ENCODE data around the gene OR2D3. TPM values are rescaled to one million over a fixed set of nuclear protein-coding genes. Genes with fewer than 3 reads are reported as not detected.
"Not testable (repeated sequence)": the region's sequence is repeated elsewhere in the genome, so short reads cannot be mapped to it uniquely, and the experiment has no call there.

The OR2D3 gene
- not detected for total RNA-seq
- long read RNA-seq, result 0 reads

DNA sequence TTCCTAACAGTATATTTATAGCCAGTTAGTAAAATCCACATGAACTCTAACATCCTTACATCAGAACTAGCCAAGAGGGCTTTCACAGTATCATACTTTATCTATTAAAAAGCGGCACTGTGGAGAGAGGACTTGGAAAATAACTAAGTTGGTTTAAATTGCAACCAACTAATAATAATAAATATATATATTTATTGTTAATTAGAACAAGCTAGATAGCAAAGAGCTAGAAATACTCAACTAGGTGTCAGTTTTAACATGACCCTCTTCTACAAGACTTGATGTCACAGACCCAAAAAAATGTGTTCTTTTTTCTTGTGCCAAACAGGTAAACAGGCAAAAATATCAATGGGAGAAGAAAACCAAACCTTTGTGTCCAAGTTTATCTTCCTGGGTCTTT lies at the start of gene OR2D3:
OR2D3 (plus strand) TSS at position 301 of the 400 bp plus-strand sequence; CDS start at position 301, 0 bp downstream.
- DNase-seq (no peak), ATAC-seq (no peak)
- intact Hi-C loops (cut with DNase I, micrococcal nuclease), result no loop called here

GRCh38 chr11:6871278-6871677 lies 49.5 kb upstream of the OR2D3 start:
- intact Hi-C loops (cut with DNase I, micrococcal nuclease), result no loop called here
- ATAC-seq, result no peak
- DNase-seq, result no peak

DNA sequence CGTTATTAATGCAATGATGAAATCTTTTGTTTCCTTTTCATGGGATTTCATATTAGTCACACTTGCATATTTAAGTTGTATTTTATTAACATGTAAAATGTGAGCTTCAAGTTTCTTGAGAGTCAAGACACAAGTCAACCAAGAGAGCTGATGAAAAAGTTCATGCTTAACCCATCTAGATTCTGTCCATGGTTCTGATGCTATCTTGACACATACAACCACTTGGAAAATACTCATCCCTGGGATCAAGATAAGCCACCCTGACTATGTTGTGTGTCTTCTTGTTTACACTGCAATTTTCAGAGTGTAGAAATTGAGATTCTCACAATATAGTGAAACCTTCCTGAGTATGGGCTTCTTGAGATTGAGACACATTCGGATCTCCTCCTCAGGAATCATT lies 45.0 kb upstream of the OR2D3 start:
- DNase-seq, result no peak
- intact Hi-C loops (cut with DNase I, micrococcal nuclease), result no loop called here
- ATAC-seq, result no peak

DNA sequence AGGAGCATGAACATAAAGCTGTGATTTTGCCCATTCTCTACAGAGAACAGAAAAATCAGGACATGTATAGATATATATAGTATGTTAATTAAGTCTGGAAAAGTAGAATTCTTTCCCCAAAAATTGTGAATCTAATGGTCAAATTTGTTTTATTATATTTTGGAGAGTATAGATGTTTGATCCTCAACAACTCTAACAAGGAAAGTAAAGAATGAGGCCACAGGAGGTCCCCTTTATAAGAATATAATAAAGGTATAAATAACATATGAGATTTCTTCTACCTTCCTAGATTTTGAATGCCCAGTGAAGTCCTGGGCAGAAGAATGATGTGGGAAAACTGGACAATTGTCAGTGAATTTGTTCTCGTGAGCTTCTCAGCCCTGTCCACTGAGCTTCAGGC lies 44.5 kb upstream of the OR2D3 start, which contains the start of gene OR10A4:
OR10A4 (plus strand) TSS at position 301 of the 400 bp plus-strand sequence; CDS start at position 324, 23 bp downstream.
- DNase-seq (no peak), ATAC-seq (no peak)
- intact Hi-C loops (cut with DNase I, micrococcal nuclease), result no loop called here

GRCh38 chr11:6876914-6877313 lies 43.9 kb upstream of the OR2D3 start:
- ATAC-seq, result no peak
- intact Hi-C loops (cut with DNase I, micrococcal nuclease), result no loop called here
- no peak for DNase-seq

DNA sequence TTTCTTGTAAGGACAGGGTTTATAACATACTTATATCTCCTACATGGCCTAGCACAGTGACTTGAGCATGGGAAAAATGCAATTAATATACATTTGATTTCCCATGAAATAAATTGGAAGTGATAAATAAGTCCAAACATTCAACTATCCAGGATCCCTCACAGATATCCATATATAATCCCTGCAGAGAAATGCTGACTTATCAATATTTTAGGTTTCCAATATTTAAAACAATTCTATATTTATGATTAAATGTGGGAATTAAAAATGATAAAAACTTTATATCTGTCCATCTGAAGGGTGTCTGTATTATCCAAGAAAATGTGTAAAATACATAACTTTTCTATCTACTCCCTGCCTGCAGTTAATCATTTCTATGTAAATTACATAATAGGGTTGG lies 38.1 kb upstream of the OR2D3 start:
- ATAC-seq, result no peak
- intact Hi-C loops (cut with DNase I, micrococcal nuclease), result no loop called here

DNA sequence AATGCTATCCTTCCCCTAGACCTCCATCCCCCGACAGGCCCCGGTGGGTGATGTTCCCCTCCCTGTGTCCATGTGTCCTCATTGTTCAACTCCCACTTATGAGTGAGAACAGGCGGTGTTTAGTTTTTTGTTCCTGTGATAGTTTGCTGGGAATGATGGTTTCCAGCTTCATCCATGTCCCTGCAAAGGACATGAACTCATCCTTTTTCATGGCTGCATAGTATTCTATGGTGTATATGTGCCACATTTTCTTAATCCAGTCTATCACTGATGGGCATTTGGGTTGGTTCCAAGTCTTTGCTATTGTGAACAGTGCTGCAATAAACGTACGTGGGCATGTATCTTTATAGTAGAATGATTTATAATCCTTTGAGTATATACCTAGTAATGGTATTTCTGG lies 33.1 kb upstream of the OR2D3 start:
- DNase-seq; ATAC-seq; intact Hi-C loops (cut with DNase I, micrococcal nuclease): not testable (repeated sequence)

More for the DNA sequence above, 38.1 kb upstream of the OR2D3 start:
- no peak for DNase-seq

DNA sequence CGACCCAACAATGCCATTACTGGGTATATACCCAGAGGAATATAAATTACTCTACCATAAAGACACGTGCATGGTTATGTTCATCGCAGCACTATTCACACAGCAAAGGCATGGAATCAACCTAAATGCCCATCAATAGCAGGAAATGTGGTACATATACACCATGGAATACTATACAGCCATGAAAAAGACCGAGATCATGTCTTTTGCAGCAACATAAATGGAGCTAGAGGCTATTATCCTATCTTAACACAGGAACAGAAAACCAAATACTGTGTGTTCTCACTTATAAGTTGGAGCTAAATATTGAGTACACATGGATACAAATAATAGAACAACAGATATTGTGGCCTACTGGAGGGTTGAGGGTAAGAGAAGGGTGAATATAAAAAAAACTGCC lies 32.0 kb upstream of the OR2D3 start:
- ATAC-seq, result no peak
- no peak for DNase-seq
- intact Hi-C loops (cut with DNase I, micrococcal nuclease), result no loop called here

DNA sequence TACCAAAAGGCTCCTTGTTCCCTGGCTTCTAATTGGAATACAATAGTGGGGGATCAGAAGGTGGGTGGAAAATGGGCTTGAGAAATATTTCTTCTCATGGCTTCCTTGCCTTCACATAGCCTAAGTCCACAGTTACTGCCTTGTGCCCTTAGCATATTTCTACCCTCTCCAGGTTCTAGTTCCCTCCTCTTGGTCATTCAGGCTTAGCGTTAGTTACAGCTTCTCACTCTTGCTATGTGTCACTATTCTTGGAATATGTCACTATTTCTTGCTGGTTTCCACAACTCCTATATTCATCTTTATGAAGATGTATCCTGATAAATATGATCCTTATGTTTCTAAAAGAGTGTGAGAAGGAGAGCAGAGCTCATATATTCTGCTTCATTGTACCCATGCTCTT lies 31.0 kb upstream of the OR2D3 start:
- intact Hi-C loops (cut with DNase I, micrococcal nuclease), result no loop called here
- ATAC-seq, result no peak
- no peak for DNase-seq

GRCh38 chr11:6892400-6892799 lies 28.4 kb upstream of the OR2D3 start, which contains the start of gene OR2D2:
Gene OR2D2 (minus strand): TSS chr11:6892500. CDS start chr11:6892500, 0 bp downstream.
- DNase-seq (no peak), ATAC-seq (no peak)
- intact Hi-C loops (cut with DNase I, micrococcal nuclease), result no loop called here

GRCh38 chr11:6894097-6894496 lies 26.7 kb upstream of the OR2D3 start:
- ATAC-seq, result no peak
- no peak for DNase-seq

DNA sequence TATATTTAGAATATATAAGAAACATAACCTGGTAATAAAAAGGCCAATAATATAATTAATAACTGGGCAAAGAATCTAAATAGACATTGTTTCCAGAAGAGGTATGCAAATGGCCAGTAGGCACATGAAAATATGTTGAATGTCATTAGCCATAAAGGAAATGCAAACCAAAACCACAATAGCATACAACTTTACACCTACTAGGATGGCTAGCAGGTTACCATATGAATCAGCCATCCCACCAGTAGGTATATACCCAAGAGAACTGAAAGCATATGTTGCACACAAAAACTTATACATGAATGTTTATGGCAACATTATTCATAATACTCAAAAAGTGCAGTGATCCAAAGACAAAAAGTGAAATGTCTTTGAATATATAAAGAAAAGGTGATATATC lies 25.8 kb upstream of the OR2D3 start:
- ATAC-seq, result no peak
- DNase-seq, result no peak
- intact Hi-C loops (cut with DNase I, micrococcal nuclease), result no loop called here

More at GRCh38 chr11:6894097-6894496, 26.7 kb upstream of the OR2D3 start:
- intact Hi-C loops (cut with DNase I, micrococcal nuclease), result no loop called here

DNA sequence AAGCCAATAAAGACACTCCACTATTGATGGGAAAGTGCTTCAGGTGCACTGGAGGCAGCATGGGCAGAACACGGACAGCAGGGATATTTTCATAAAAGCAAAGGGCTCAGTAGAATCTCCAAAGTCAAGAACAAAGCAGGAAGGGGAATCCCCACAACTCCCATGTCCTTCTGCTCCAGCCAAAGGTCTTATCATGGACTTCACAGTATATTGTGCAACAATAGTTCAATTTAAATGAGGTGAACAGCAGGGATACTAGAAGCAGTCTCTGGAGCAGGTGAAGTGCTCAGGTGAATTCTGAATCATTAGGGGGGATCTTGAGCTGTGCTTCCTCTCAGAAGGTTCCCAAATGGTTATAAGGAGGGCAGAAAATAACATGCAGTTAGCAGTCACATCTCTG lies 21.9 kb upstream of the OR2D3 start:
- intact Hi-C loops (cut with DNase I, micrococcal nuclease), result no loop called here
- no peak for DNase-seq
- no peak for ATAC-seq

GRCh38 chr11:6900327-6900999 lies 20.3 kb upstream of the OR2D3 start:
- ATAC-seq, result no peak
- intact Hi-C loops (cut with DNase I, micrococcal nuclease), result no loop called here
- DNase-seq, result no peak

DNA sequence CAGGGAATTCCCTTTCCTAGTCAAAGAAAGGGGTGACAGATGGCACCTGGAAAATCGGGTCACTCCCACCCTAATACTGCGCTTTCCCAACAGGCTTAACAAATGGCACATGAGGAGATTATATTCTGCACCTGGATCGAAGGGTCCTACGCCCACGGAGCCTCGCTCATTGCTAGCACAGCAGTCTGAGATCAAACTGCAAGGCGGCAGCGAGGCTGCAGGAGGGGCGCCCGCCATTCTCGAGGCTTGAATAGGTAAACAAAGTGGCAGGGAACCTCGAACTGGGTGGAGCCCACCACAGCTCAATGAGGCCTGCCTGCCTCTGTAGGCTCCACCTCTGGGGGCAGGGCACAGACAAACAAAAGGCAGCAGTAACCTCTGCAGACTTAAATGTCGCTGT lies 16.0 kb upstream of the OR2D3 start:
- ATAC-seq; DNase-seq; intact Hi-C loops (cut with DNase I, micrococcal nuclease): not testable (repeated sequence)

- ATAC-seq, result no peak
- intact Hi-C loops (cut with DNase I, micrococcal nuclease), result no loop called here
Observed at GRCh38 chr11:6911378-6911777, 9.4 kb upstream of the OR2D3 start.

GRCh38 chr11:6911948-6912347 lies 8.9 kb upstream of the OR2D3 start:
- intact Hi-C loops (cut with DNase I, micrococcal nuclease), result no loop called here
- no peak for ATAC-seq

More at GRCh38 chr11:6911378-6911777, 9.4 kb upstream of the OR2D3 start:
- no peak for DNase-seq

GRCh38 chr11:6919698-6920097 lies 1.1 kb upstream of the OR2D3 start:
- DNase-seq, result no peak
- no peak for ATAC-seq
- intact Hi-C loops (cut with DNase I, micrococcal nuclease), result no loop called here

More at GRCh38 chr11:6911948-6912347, 8.9 kb upstream of the OR2D3 start:
- no peak for DNase-seq

GRCh38 chr11:6925007-6925577 lies 4.3 kb downstream of the OR2D3 start:
- intact Hi-C loops (cut with DNase I, micrococcal nuclease), result no loop called here
- DNase-seq (no peak), ATAC-seq (no peak)

DNA sequence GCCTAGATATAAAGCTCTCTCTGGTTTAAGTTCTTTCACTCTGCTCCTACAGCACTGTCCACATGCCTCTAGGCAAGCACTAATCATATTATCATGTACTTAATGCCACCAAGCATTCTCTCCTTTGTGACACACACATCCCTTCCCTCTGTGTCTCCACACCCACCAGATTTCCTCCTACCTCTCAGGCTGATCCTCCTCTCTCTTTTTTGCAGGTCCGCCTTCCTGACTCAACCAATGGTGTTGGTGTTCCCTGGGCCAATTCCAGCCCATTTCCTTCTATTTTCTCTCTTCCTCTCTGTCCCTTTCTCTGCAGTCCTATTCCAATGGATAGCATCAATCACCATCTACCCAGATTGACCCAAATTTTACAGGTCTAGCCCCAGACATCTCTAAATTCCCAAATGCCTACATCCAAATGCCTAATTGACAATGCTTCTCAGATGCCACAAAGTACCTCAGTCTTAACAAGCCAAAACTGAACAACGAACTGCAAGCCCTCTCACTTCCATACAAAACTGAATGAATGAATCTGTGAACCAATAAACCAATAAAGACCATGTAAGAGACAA lies 4.9 kb downstream of the OR2D3 start:
- DNase-seq (no peak), ATAC-seq (peak; percentile 21)
- intact Hi-C loops (cut with DNase I, micrococcal nuclease), result no loop called here

Measured in left colon (tissue), 2 donors.